Keratinocyte (primary cell): ENCODE measurements around the gene ARIH1.

Source experiments
- CTCF ChIP-seq, 3 experiments: IDR thresholded peaks in 1 of 3; conservative IDR thresholded peaks in 1 of 3; optimal IDR thresholded peaks in 1 of 3; 2 replicates in 2 of 3; 3 replicates in 1 of 3; pipeline versions ENCODE3 to v1.5.1; 2011; ENCODE audit warnings: low read length in 3 of 3, mild to moderate bottlenecking in 3 of 3, moderate library complexity in 2 of 3, control low read depth in 1 of 3, inconsistent platforms in 1 of 3; ENCODE audit not compliant: insufficient read depth in 2 of 3; ENCODE audit errors: extremely low read depth in 1 of 3
- EZH2 ChIP-seq: IDR thresholded peaks from one replicate; pipeline ENCODE4 v1.6.1; 2012; ENCODE audit warnings: inconsistent platforms, mild to moderate bottlenecking, low read length, moderate library complexity

GRCh38 chr15:72521682-72522081 lies 47.6 kb downstream of the ARIH1 start:
- TF ChIP-seq CTCF (optimal IDR thresholded peaks at IDR 0.05 in 1 of 3, IDR thresholded peaks at IDR 0.05 in 1 of 3, conservative IDR thresholded peaks at IDR 0.05 in 1 of 3; ENCODE audit: extremely low read depth in 1 of 3, insufficient read depth in 2 of 3, low read length in 3 of 3) (no peak), EZH2 (no peak)
